Keratinocyte (primary cell): ENCODE results near the gene AGPAT3. TPM values are rescaled to one million over a fixed set of nuclear protein-coding genes. Genes with fewer than 3 reads are reported as not detected.

Source experiments
- DNase-seq: peaks from one replicate; pipeline ENCODE4 v3.0.0-alpha.2; 2011; ENCODE audit warnings: low read depth, missing footprints, low spot score
- FAIRE-seq: peaks from 2 replicates; lab custom pipeline; 2011; peaks lifted over from hg19 to GRCh38; lab: Jason Lieb, UNC
- H2AFZ ChIP-seq: 2 replicates; pipeline ENCODE4 v1.6.0; 2012; ENCODE audit warnings: low read length, control low read depth, inconsistent platforms; ENCODE audit not compliant: control insufficient read depth
- H3K27ac ChIP-seq: 2 replicates; pipeline ENCODE4 v1.5.1; 2011; ENCODE audit warnings: low read length; ENCODE audit not compliant: control insufficient read depth, insufficient read depth
- H3K27me3 ChIP-seq: 3 replicates; pipeline ENCODE4 v1.6.0; 2011; ENCODE audit warnings: low read length; ENCODE audit not compliant: control insufficient read depth, insufficient read depth; ENCODE audit errors: extremely low read depth
- H3K36me3 ChIP-seq, 2 experiments: 2 replicates in 1 of 2; 3 replicates in 1 of 2; pipeline ENCODE4 v1.5.1; 2011; ENCODE audit warnings: low read length in 2 of 2, mild to moderate bottlenecking in 1 of 2; ENCODE audit not compliant: control insufficient read depth in 2 of 2, insufficient read depth in 2 of 2; ENCODE audit errors: extremely low read depth in 1 of 2
- H3K4me1 ChIP-seq: 3 replicates; pipeline ENCODE4 v1.5.1; 2011; ENCODE audit warnings: low read length; ENCODE audit not compliant: control insufficient read depth, insufficient read depth; ENCODE audit errors: extremely low read depth
- H3K4me2 ChIP-seq: 3 replicates; pipeline ENCODE4 v1.6.0; 2011; ENCODE audit warnings: low read depth, low read length; ENCODE audit not compliant: control insufficient read depth, insufficient read depth; ENCODE audit errors: extremely low read depth
- H3K4me3 ChIP-seq, 3 experiments: fragments of 200-600 bp in 1 of 3; sonication (generic) in 1 of 3; 2 replicates in 2 of 3; 3 replicates in 1 of 3; pipeline ENCODE4 v1.5.1; 2011 to 2016; ENCODE audit warnings: low read length in 3 of 3, mild to moderate bottlenecking in 3 of 3, control low read depth in 2 of 3, inconsistent platforms in 1 of 3, low read depth in 1 of 3, mixed read lengths in 1 of 3, mixed run types in 1 of 3, moderate library complexity in 1 of 3; ENCODE audit not compliant: control insufficient read depth in 2 of 3, insufficient read depth in 2 of 3; ENCODE audit errors: extremely low read depth in 1 of 3
- H3K79me2 ChIP-seq: 2 replicates; pipeline ENCODE4 v1.6.0; 2012; ENCODE audit warnings: low read length; ENCODE audit not compliant: control insufficient read depth, insufficient read depth
- H3K9ac ChIP-seq: 3 replicates; pipeline ENCODE4 v1.6.0; 2011; ENCODE audit warnings: low read length; ENCODE audit not compliant: control insufficient read depth, insufficient read depth; ENCODE audit errors: extremely low read depth
- H3K9me1 ChIP-seq: 3 replicates; pipeline ENCODE4 v1.6.0; 2011; ENCODE audit warnings: low read length; ENCODE audit not compliant: control insufficient read depth, insufficient read depth; ENCODE audit errors: extremely low read depth
- H3K9me3 ChIP-seq: 2 replicates; pipeline ENCODE4 v1.5.1; 2012; ENCODE audit warnings: low read depth, low read length; ENCODE audit not compliant: control insufficient read depth
- H4K20me1 ChIP-seq: 3 replicates; pipeline ENCODE4 v1.6.0; 2011; ENCODE audit warnings: low read length; ENCODE audit not compliant: control insufficient read depth, insufficient read depth; ENCODE audit errors: extremely low read depth
- CTCF ChIP-seq, 3 experiments: IDR thresholded peaks in 1 of 3; conservative IDR thresholded peaks in 1 of 3; optimal IDR thresholded peaks in 1 of 3; 2 replicates in 2 of 3; 3 replicates in 1 of 3; pipeline versions ENCODE3 to v1.5.1; 2011; ENCODE audit warnings: low read length in 3 of 3, mild to moderate bottlenecking in 3 of 3, moderate library complexity in 2 of 3, control low read depth in 1 of 3, inconsistent platforms in 1 of 3; ENCODE audit not compliant: insufficient read depth in 2 of 3; ENCODE audit errors: extremely low read depth in 1 of 3
- EZH2 ChIP-seq: IDR thresholded peaks from one replicate; pipeline ENCODE4 v1.6.1; 2012; ENCODE audit warnings: inconsistent platforms, mild to moderate bottlenecking, low read length, moderate library complexity
- dilution Hi-C: fragments of 300-500 bp; cut with MboI; formaldehyde crosslinking; loops from one replicate; pipeline ENCODE4 v1.7.0; 2020; ENCODE audit warnings: low sequenced_read_pairs; ENCODE audit not compliant: extremely low pct_ligation_motif_present
- polyA plus RNA-seq, 5 experiments: library from polyadenylated mRNA; depleted of rRNA in 3 of 5; stranded (reverse) in 3 of 5; stranded (forward) in 1 of 5; unstranded in 1 of 5; fragments of >200 nt; gene quantifications; 1 replicate in 1 of 5; 2 replicates in 3 of 5; 3 replicates in 1 of 5; pipeline versions ENCODE4 v1.2.1 to v1.2.3, GENCODE V29; 2011 to 2012; ENCODE audit warnings: missing spikeins in 2 of 5, low read depth in 1 of 5, low replicate concordance in 1 of 5

The AGPAT3 gene
- polyA plus RNA-seq, 1 donor (not counting 4 experiments of a cell fraction or from before 2014, with no cell fraction given) = 21.7 TPM

GRCh38 chr21:43961382-43961909 lies 96.4 kb downstream of the AGPAT3 start:
- Histone ChIP-seq H3K4me2 (no peak overlapping the region), H3K27me3 (no peaks in the 10 kb centered on the region), H3K9ac (no peak overlapping the region), H3K4me1 (no peaks in the 10 kb centered on the region), H3K4me3 (no peak overlapping the region), H3K27ac (no peak overlapping the region), H3K36me3 (peaks cover 7 to 12% of the 10 kb centered on the region in 2 experiments), H3K9me1 (peaks cover 2% of the 10 kb centered on the region), H3K79me2 (no peaks in the 10 kb centered on the region), H2AFZ (no peak overlapping the region), H3K9me3 (no peaks in the 10 kb centered on the region), H4K20me1 (peaks cover 4% of the 10 kb centered on the region)
- no peak for TF ChIP-seq CTCF (optimal IDR thresholded peaks at IDR 0.05 in 1 of 3, IDR thresholded peaks at IDR 0.05 in 1 of 3, conservative IDR thresholded peaks at IDR 0.05 in 1 of 3; ENCODE audit: extremely low read depth in 1 of 3, insufficient read depth in 2 of 3, low read length in 3 of 3)
- no peak for TF ChIP-seq EZH2
- dilution Hi-C loops = no loop called here
- no peak for FAIRE-seq
- DNase-seq = no peak

GRCh38 chr21:43965911-43966585 lies 101.0 kb downstream of the AGPAT3 start:
- TF ChIP-seq EZH2 (no peak), CTCF (optimal IDR thresholded peaks at IDR 0.05 in 1 of 3, IDR thresholded peaks at IDR 0.05 in 1 of 3, conservative IDR thresholded peaks at IDR 0.05 in 1 of 3; ENCODE audit: extremely low read depth in 1 of 3, insufficient read depth in 2 of 3, low read length in 3 of 3) (no peak)
- H3K9me1 ChIP-seq = no peaks in the 10 kb centered on the region
- H3K9me3 ChIP-seq = no peaks in the 10 kb centered on the region
- H3K36me3 ChIP-seq = peaks cover 6 to 11% of the 10 kb centered on the region in 2 experiments
- no peak overlapping the region for H3K9ac ChIP-seq
- H3K4me2 ChIP-seq = no peak overlapping the region
- no peak overlapping the region for H3K4me3 ChIP-seq
- H3K27me3 ChIP-seq = no peaks in the 10 kb centered on the region
- no peak overlapping the region for H2AFZ ChIP-seq
- FAIRE-seq = no peak
- dilution Hi-C loops = no loop called here
- H3K27ac ChIP-seq = no peak overlapping the region
- H3K4me1 ChIP-seq = no peaks in the 10 kb centered on the region
- no peaks in the 10 kb centered on the region for H4K20me1 ChIP-seq
- no peak for DNase-seq
- H3K79me2 ChIP-seq = no peaks in the 10 kb centered on the region
